ENCODE results near the gene GSAP. TPM values are rescaled to one million over a fixed set of nuclear protein-coding genes. Genes with fewer than 3 reads are reported as not detected.
"Not testable (repeated sequence)": the region's sequence is repeated elsewhere in the genome, so short reads cannot be mapped to it uniquely, and the experiment has no call there.

The GSAP gene
- total and polyA plus RNA-seq, 3 experiments from 2014 or later = 2.0 to 11.9 (median 2.9) TPM

GRCh38 chr7:77459311-77459726 is 43.2 kb upstream of the GSAP start:
- no peaks in the 10 kb centered on the region for H3K9me3 Mint-ChIP-seq
- peaks cover 4% of the 10 kb centered on the region for H3K27me3 ChIP-seq (ENCODE audit: insufficient read depth, low read length, poor library complexity, severe bottlenecking)
- ChIA-PET POLR2A (no interaction called here), CTCF (no interaction called here)
- no peak overlapping the region for H3K27ac ChIP-seq (ENCODE audit: low read depth, low read length)
- no peak overlapping the region for H3K4me3 Mint-ChIP-seq
- H3K9me3 ChIP-seq (ENCODE audit: low read length) = no peaks in the 10 kb centered on the region
- H3K4me1 Mint-ChIP-seq = no peaks in the 10 kb centered on the region
- no peak overlapping the region for H3K4me3 ChIP-seq (ENCODE audit: low read length)
- no peak overlapping the region for H3K27ac Mint-ChIP-seq
- no peaks in the 10 kb centered on the region for H3K36me3 ChIP-seq (ENCODE audit: insufficient read depth, low read length)
- H3K4me1 ChIP-seq (ENCODE audit: insufficient read depth, low read length) = no peaks in the 10 kb centered on the region
- no peaks in the 10 kb centered on the region for H3K36me3 Mint-ChIP-seq
- DNase-seq = no peak
- no peaks in the 10 kb centered on the region for H3K27me3 Mint-ChIP-seq

- Histone ChIP-seq H3K9me3 (ENCODE audit: low read length) (no peaks in the 10 kb centered on the region), H3K27me3 (ENCODE audit: insufficient read depth, low read length, poor library complexity, severe bottlenecking) (peaks cover 4% of the 10 kb centered on the region), H3K27ac (ENCODE audit: low read depth, low read length) (no peak overlapping the region), H3K36me3 (ENCODE audit: insufficient read depth, low read length) (no peaks in the 10 kb centered on the region), H3K4me3 (ENCODE audit: low read length) (no peak overlapping the region), H3K4me1 (ENCODE audit: insufficient read depth, low read length) (no peaks in the 10 kb centered on the region)
- no peak for DNase-seq
- Mint-ChIP-seq H3K27me3 (peaks cover 0 to 5% of the 10 kb centered on the region in 2 donors), H3K27ac (peak overlapping the region in 1 of 8 donors; percentile 2), H3K9me3 (no peaks in the 10 kb centered on the region), H3K4me1 (no peaks in the 10 kb centered on the region), H3K36me3 (no peaks in the 10 kb centered on the region), H3K4me3 (no peak overlapping the region)
- POLR2A ChIA-PET = no interaction called here
- CTCF ChIA-PET = no interaction called here
Observed at GRCh38 chr7:77458786-77459185, 42.6 kb upstream of the GSAP start.

DNA sequence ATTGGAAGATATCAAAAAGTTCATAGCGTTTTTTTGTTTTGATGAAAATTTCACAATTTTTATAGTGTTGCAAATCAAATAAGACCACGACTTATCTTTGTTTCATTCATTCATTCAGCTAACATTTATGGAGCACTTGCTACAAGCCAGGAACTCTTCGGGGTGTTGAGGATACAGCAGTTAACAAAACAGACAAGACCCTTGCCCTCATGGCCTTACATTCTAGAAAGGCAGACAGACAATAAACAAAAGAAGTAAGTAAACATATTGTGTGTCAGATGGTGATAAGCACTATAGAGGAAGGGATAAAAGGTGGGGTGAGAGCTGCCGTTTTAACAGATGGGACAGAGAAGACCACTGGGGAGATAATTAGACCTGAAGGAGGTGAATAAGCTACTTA is 41.6 kb upstream of the GSAP start:
- ChIA-PET CTCF (no interaction called here), POLR2A (no interaction called here)
- no peaks in the 10 kb centered on the region for H3K36me3 ChIP-seq (ENCODE audit: insufficient read depth, low read length)
- Mint-ChIP-seq H3K4me3 (no peak overlapping the region), H3K4me1 (no peaks in the 10 kb centered on the region), H3K36me3 (no peaks in the 10 kb centered on the region), H3K9me3 (no peaks in the 10 kb centered on the region), H3K27me3 (peaks cover 2 to 9% of the 10 kb centered on the region in 2 donors), H3K27ac (no peak overlapping the region)
- H3K9me3 ChIP-seq (ENCODE audit: low read length) = no peaks in the 10 kb centered on the region
- no peak overlapping the region for H3K4me3 ChIP-seq (ENCODE audit: low read length)
- no peak overlapping the region for H3K27ac ChIP-seq (ENCODE audit: low read depth, low read length)
- H3K27me3 ChIP-seq (ENCODE audit: insufficient read depth, low read length, poor library complexity, severe bottlenecking) = peaks cover 4% of the 10 kb centered on the region
- DNase-seq = no peak
- H3K4me1 ChIP-seq (ENCODE audit: insufficient read depth, low read length) = no peaks in the 10 kb centered on the region

DNA sequence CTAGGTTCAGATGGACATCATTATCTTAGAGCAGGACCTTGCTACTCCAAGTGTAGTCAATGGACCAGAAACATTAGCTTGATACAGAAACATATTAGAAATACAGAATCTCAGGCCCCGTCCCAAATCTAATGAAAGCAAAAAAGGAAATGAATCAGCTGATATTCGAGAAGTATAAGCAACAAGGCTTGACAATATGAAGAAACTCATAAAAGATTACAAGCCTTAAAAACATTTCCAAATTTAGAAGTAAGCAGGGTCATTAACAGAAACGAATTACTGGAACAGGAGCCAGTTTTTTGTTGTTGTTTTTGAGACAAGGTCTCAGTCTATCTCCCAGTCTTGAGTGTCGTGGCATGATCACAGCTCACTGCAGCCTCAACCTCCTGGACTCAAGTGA is 40.5 kb upstream of the GSAP start:
- H3K36me3 Mint-ChIP-seq = no peaks in the 10 kb centered on the region
- Histone ChIP-seq H3K27me3 (ENCODE audit: insufficient read depth, low read length, poor library complexity, severe bottlenecking) (peaks cover 4% of the 10 kb centered on the region), H3K36me3 (ENCODE audit: insufficient read depth, low read length) (no peaks in the 10 kb centered on the region), H3K4me1 (ENCODE audit: insufficient read depth, low read length) (no peaks in the 10 kb centered on the region), H3K27ac (ENCODE audit: low read depth, low read length) (no peak overlapping the region), H3K9me3 (ENCODE audit: low read length) (no peaks in the 10 kb centered on the region), H3K4me3 (ENCODE audit: low read length) (no peak overlapping the region)
- POLR2A ChIA-PET = no interaction called here
- H3K9me3 Mint-ChIP-seq = no peaks in the 10 kb centered on the region
- no peak overlapping the region for H3K27ac Mint-ChIP-seq
- H3K4me3 Mint-ChIP-seq = no peak overlapping the region
- CTCF ChIA-PET = no interaction called here
- DNase-seq = no peak
- H3K27me3 Mint-ChIP-seq = peaks cover 2 to 9% of the 10 kb centered on the region in 2 donors
- peaks cover 0 to 1% (median 0%) of the 10 kb centered on the region in 3 donors for H3K4me1 Mint-ChIP-seq

DNA sequence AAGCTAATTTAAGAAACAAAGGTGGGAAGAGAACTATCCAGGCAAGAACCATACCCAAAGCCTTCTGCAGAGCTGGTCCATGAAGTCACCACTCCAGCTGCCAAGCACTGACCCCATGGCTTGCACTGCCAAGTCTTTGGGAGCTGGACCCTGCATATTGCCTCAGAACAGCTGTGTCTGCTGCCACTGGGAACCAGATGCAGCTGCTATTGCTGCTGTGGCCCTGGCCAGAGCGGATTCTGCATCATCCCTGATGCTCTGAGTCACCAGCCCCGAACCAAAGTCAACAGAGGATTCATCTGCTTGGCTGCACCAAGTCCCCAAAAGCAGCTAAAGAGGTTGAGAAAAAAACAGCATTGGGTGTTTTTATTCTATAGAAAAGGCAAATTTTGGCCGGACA is 39.2 kb upstream of the GSAP start:
- no peak overlapping the region for H3K27ac ChIP-seq (ENCODE audit: low read depth, low read length)
- H3K4me3 ChIP-seq (ENCODE audit: low read length) = no peak overlapping the region
- POLR2A ChIA-PET = no interaction called here
- Mint-ChIP-seq H3K27me3 (peaks cover 2 to 9% of the 10 kb centered on the region in 2 donors), H3K27ac (no peak overlapping the region), H3K4me3 (no peak overlapping the region), H3K4me1 (peaks cover 0 to 3% (median 0%) of the 10 kb centered on the region in 3 donors), H3K36me3 (peaks cover 0 to 4% (median 0%) of the 10 kb centered on the region in 3 donors), H3K9me3 (no peaks in the 10 kb centered on the region)
- H3K36me3 ChIP-seq (ENCODE audit: insufficient read depth, low read length) = no peaks in the 10 kb centered on the region
- DNase-seq = no peak
- peaks cover 4% of the 10 kb centered on the region for H3K27me3 ChIP-seq (ENCODE audit: insufficient read depth, low read length, poor library complexity, severe bottlenecking)
- CTCF ChIA-PET = no interaction called here
- no peaks in the 10 kb centered on the region for H3K4me1 ChIP-seq (ENCODE audit: insufficient read depth, low read length)
- no peaks in the 10 kb centered on the region for H3K9me3 ChIP-seq (ENCODE audit: low read length)

- Mint-ChIP-seq H3K4me3 (no peak overlapping the region), H3K27me3 (peaks cover 2 to 9% of the 10 kb centered on the region in 2 donors), H3K4me1 (peaks cover 0 to 3% (median 0%) of the 10 kb centered on the region in 3 donors), H3K9me3 (no peaks in the 10 kb centered on the region), H3K27ac (no peak overlapping the region), H3K36me3 (peaks cover 0 to 5% (median 0%) of the 10 kb centered on the region in 3 donors)
- Histone ChIP-seq H3K4me3 (ENCODE audit: low read length) (no peak overlapping the region), H3K4me1 (ENCODE audit: insufficient read depth, low read length) (no peaks in the 10 kb centered on the region), H3K36me3 (ENCODE audit: insufficient read depth, low read length) (no peaks in the 10 kb centered on the region), H3K27me3 (ENCODE audit: insufficient read depth, low read length, poor library complexity, severe bottlenecking) (peaks cover 4% of the 10 kb centered on the region), H3K9me3 (ENCODE audit: low read length) (no peaks in the 10 kb centered on the region), H3K27ac (ENCODE audit: low read depth, low read length) (no peak overlapping the region)
- no peak for DNase-seq
- POLR2A ChIA-PET = no interaction called here
- CTCF ChIA-PET = no interaction called here
Observed at GRCh38 chr7:77454802-77455201, 38.7 kb upstream of the GSAP start.

- no peaks in the 10 kb centered on the region for H3K9me3 Mint-ChIP-seq
- H3K27ac Mint-ChIP-seq = peak overlapping the region in 1 of 8 donors; percentile 43
- peaks cover 2 to 9% of the 10 kb centered on the region in 2 donors for H3K27me3 Mint-ChIP-seq
- H3K4me1 ChIP-seq (ENCODE audit: insufficient read depth, low read length) = no peaks in the 10 kb centered on the region
- peaks cover 0 to 9% (median 0%) of the 10 kb centered on the region in 3 donors for H3K36me3 Mint-ChIP-seq
- CTCF ChIA-PET = no interaction called here
- H3K4me1 Mint-ChIP-seq = peaks cover 0 to 3% (median 0%) of the 10 kb centered on the region in 3 donors
- H3K36me3 ChIP-seq (ENCODE audit: insufficient read depth, low read length) = no peaks in the 10 kb centered on the region
- DNase-seq = no peak
- no peak overlapping the region for H3K27ac ChIP-seq (ENCODE audit: low read depth, low read length)
- POLR2A ChIA-PET = no interaction called here
- no peaks in the 10 kb centered on the region for H3K9me3 ChIP-seq (ENCODE audit: low read length)
- peaks cover 4% of the 10 kb centered on the region for H3K27me3 ChIP-seq (ENCODE audit: insufficient read depth, low read length, poor library complexity, severe bottlenecking)
- H3K4me3 Mint-ChIP-seq = no peak overlapping the region
- no peak overlapping the region for H3K4me3 ChIP-seq (ENCODE audit: low read length)
Observed at GRCh38 chr7:77453531-77453930, 37.4 kb upstream of the GSAP start.

DNA sequence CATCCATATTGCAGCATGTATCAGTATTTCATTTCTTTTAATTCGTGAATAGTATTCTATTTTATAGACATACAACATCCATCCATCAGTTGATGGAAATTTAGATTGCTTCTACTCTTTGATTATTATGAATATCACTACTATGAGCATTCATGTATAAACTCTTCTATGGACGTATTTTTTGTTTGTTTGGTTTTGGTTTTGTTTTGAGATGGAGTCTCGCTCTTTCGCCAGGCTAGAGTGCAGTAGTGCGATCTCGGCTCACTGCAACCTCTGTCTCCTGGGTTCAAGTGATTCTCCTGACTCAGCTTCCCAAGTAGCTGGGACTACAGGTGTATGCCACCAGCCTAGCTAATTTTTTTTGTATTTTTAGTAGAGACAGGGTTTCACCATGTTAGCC is 35.8 kb upstream of the GSAP start:
- H3K27ac Mint-ChIP-seq; H3K36me3 ChIP-seq (ENCODE audit: insufficient read depth, low read length); H3K4me3 ChIP-seq (ENCODE audit: low read length); H3K9me3 ChIP-seq (ENCODE audit: low read length); H3K27ac ChIP-seq (ENCODE audit: low read depth, low read length); H3K27me3 ChIP-seq (ENCODE audit: insufficient read depth, low read length, poor library complexity, severe bottlenecking); CTCF ChIA-PET; H3K36me3 Mint-ChIP-seq; POLR2A ChIA-PET; DNase-seq; H3K4me1 Mint-ChIP-seq; H3K4me1 ChIP-seq (ENCODE audit: insufficient read depth, low read length); H3K9me3 Mint-ChIP-seq; H3K27me3 Mint-ChIP-seq: not testable (repeated sequence)
- H3K4me3 Mint-ChIP-seq = peak overlapping the region in 2 of 7 donors; percentile 46 to 79

GRCh38 chr7:77450613-77451012 is 34.5 kb upstream of the GSAP start:
- Histone ChIP-seq H3K9me3 (ENCODE audit: low read length) (no peaks in the 10 kb centered on the region), H3K27me3 (ENCODE audit: insufficient read depth, low read length, poor library complexity, severe bottlenecking) (peaks cover 4% of the 10 kb centered on the region), H3K4me3 (ENCODE audit: low read length) (no peak overlapping the region), H3K4me1 (ENCODE audit: insufficient read depth, low read length) (no peaks in the 10 kb centered on the region), H3K36me3 (ENCODE audit: insufficient read depth, low read length) (no peaks in the 10 kb centered on the region), H3K27ac (ENCODE audit: low read depth, low read length) (no peak overlapping the region)
- Mint-ChIP-seq H3K4me3 (no peak overlapping the region), H3K36me3 (peaks cover 0 to 9% (median 0%) of the 10 kb centered on the region in 3 donors), H3K9me3 (no peaks in the 10 kb centered on the region), H3K27me3 (peaks cover 2 to 9% of the 10 kb centered on the region in 2 donors), H3K27ac (peak overlapping the region in 1 of 8 donors; percentile 36), H3K4me1 (peaks cover 0 to 8% (median 2%) of the 10 kb centered on the region in 3 donors)
- ChIA-PET POLR2A (no interaction called here), CTCF (interaction anchor here (0.7 kb wide), 1 partner anchor 22 kb away, joined by 3 read pairs; no protein-coding TSS in a partner anchor)
- no peak for DNase-seq
